Activated gamma-delta T cell (primary cell): Measurements from ENCODE around the gene RFC4.

Experiments
- DNase-seq: peaks from one replicate; lab custom pipeline; 2025; lab: John Stamatoyannopoulos, UW

RFC4 gene

DNA sequence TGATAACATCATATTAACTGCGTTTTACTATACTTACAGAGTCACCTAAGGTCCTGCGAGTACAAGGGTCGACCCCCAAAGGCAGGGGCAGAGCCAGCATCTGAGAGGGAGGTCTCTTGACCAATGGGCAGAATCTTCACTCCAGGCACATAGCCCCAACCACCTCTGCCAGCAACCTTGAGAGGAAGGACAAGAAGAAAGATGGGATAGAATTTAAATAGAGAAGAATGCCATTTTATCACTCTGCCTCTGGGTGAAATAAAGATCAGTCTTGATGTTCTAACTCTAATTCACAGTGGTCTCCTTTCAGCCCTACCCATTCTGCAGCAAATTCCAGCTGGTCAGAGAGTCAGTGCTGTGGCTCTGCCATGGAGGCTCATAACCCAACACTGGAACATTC, 62.6 kb downstream of the RFC4 start:
- no peak for DNase-seq

DNA sequence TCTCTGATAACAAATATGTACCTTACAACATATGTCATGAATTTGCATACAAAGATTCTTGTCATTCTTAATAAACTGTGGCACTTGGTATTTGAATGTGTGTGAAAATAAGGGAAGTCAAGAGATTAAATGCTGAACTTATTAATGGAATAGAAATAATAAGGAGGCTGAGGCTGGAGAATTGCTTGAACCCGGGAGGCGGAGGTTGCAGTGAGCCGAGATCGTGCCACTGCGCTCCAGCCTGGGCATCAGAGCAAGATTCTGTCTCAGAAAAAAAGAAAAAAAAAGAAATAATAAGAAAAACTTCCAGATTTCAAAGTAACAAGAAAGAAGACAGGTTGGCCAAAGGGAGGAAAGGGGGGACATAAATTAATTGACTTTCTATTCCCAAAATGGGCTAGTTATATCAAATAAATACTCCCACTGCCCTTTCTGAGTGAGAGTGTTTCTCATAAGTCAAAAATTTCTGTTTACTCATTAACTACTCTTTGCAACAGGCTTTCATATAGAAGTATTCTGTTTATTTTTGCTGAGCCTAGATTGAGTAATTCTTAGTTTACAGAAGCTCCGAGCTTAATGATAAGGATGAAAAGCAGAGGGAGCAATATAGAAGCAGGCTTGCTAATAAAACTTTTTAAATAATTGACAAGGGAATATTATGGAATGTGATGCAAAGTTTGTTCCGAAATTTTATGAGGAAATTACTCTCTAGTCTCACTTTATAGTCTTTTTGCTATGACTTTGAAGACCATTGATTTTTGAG, 63.5 kb downstream of the RFC4 start:
- DNase-seq, result no peak
